ENCODE data around the gene ASCC1. TPM values are rescaled to one million over a fixed set of nuclear protein-coding genes. Genes with fewer than 3 reads are reported as not detected.

ASCC1 gene
- polyA plus RNA-seq, 1 donor (not counting 4 experiments of a cell fraction or from before 2014, with no cell fraction given), result 32.9 TPM

DNA sequence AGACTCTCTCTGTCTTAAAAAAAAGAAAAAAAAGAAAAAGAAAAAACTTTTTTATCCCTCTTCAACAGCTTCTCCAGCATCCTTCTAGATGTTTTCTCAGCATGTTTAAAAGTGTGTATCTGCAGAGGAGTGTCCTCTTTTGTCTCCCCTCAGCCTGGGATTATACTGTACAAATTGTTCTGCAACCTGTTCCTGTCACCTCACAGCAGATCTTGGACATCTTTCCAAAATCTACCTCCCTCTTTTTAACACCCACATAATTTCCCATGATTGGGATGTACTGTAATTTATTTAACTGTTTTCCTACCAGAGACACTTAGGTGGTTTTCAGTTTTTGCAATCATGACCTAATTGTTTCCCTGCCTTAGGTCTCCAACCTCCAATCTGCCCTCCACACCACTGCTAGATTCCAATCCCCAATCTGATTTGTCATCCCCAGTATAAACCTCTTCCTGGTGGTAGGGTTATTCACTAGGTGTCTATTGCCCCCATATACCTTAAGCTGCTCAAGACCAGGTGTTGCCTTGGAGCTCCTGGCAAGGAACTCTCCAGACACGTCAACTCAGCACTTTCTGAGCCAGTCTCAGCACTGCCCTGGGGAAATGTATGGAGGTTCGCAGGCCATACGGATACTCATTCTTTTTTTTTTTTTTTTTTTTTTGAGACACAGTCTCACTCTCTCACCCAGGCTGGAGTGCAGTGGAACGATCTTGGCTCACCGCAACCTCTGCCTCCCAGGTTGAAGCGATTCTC lies 40.1 kb upstream of the ASCC1 start:
- H3K9me1 ChIP-seq (ENCODE audit: control insufficient read depth, extremely low read depth, insufficient read depth, low read length), result peaks cover 2% of the 10 kb centered on the region
- FAIRE-seq (no peak), DNase-seq (ENCODE audit: low read depth, low spot score) (peak; percentile 46)
- H3K9me3 ChIP-seq (ENCODE audit: control insufficient read depth, low read depth, low read length), result no peaks in the 10 kb centered on the region
- H3K4me2 ChIP-seq (ENCODE audit: control insufficient read depth, extremely low read depth, insufficient read depth, low read depth, low read length), result no peak overlapping the region
- H3K27me3 ChIP-seq (ENCODE audit: control insufficient read depth, extremely low read depth, insufficient read depth, low read length), result no peaks in the 10 kb centered on the region
- no peak overlapping the region for H3K9ac ChIP-seq (ENCODE audit: control insufficient read depth, extremely low read depth, insufficient read depth, low read length)
- H3K4me1 ChIP-seq (ENCODE audit: control insufficient read depth, extremely low read depth, insufficient read depth, low read length), result peaks cover 38% of the 10 kb centered on the region
- no peak for TF ChIP-seq EZH2 (IDR thresholded peaks at IDR 0.05; ENCODE audit: low read length)
- TF ChIP-seq, protein P1, sequence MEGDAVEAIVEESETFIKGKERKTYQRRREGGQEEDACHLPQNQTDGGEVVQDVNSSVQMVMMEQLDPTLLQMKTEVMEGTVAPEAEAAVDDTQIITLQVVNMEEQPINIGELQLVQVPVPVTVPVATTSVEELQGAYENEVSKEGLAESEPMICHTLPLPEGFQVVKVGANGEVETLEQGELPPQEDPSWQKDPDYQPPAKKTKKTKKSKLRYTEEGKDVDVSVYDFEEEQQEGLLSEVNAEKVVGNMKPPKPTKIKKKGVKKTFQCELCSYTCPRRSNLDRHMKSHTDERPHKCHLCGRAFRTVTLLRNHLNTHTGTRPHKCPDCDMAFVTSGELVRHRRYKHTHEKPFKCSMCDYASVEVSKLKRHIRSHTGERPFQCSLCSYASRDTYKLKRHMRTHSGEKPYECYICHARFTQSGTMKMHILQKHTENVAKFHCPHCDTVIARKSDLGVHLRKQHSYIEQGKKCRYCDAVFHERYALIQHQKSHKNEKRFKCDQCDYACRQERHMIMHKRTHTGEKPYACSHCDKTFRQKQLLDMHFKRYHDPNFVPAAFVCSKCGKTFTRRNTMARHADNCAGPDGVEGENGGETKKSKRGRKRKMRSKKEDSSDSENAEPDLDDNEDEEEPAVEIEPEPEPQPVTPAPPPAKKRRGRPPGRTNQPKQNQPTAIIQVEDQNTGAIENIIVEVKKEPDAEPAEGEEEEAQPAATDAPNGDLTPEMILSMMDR (optimal IDR thresholded peaks at IDR 0.05 in 1 of 3, IDR thresholded peaks at IDR 0.05 in 1 of 3, conservative IDR thresholded peaks at IDR 0.05 in 1 of 3; ENCODE audit: extremely low read depth in 1 of 3, insufficient read depth in 2 of 3, low read length in 3 of 3), result no peak
- peak overlapping the region; percentile 78 for H3K27ac ChIP-seq (ENCODE audit: control insufficient read depth, insufficient read depth, low read length)
- no peaks in the 10 kb centered on the region for H4K20me1 ChIP-seq (ENCODE audit: control insufficient read depth, extremely low read depth, insufficient read depth, low read length)
- no peak overlapping the region for H2AFZ ChIP-seq (ENCODE audit: control insufficient read depth, low read length)
- H3K36me3 ChIP-seq (ENCODE audit: control insufficient read depth in 2 of 2, extremely low read depth in 1 of 2, insufficient read depth in 2 of 2, low read length in 2 of 2), result no peaks in the 10 kb centered on the region
- dilution Hi-C loops (cut with MboI; ENCODE audit: extremely low pct_ligation_motif_present, low sequenced_read_pairs), result no loop called here
- H3K79me2 ChIP-seq (ENCODE audit: control insufficient read depth, insufficient read depth, low read length), result no peaks in the 10 kb centered on the region
- no peak overlapping the region for H3K4me3 ChIP-seq (ENCODE audit: control insufficient read depth in 2 of 3, extremely low read depth in 1 of 3, insufficient read depth in 2 of 3, low read depth in 1 of 3, low read length in 3 of 3)

DNA sequence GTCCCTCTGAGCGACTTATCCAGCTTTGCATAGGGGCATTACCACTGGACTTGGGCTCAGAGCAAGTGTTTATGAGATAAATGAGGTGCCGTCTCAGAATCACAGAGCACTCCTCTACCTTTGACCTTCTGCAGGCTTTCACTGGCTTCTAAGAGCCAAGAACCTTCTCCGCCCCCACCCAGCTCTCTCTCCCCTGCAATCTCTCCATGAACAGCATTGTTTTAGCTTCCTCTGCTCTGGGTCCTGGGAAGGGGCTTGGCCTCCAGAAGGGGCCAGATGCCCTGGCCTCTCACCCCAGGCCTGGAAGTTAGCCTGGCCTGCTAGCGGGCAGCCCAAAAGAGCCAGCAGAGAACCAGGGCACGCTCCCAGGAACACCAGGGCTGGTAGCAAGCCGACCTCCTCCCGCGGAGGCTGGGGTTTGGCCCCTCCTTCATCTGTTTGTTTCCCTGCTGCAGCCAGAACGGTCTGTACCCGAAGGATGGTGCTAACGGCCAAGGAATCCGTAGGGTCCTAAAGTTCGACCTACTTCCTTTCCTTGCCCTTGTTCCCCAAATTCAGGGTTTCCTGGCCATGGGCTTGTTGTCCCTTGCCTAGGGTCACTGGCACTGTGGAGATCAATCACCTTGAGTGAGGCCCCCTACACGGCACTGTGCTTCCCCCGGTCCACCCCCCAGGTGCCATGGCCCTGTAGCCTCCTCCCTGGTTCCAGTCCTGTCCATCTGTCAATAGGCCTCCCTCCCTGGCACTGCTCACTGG lies 38.9 kb upstream of the ASCC1 start:
- no peak for TF ChIP-seq EZH2 (IDR thresholded peaks at IDR 0.05; ENCODE audit: low read length)
- TF ChIP-seq, protein P1 (optimal IDR thresholded peaks at IDR 0.05 in 1 of 3, IDR thresholded peaks at IDR 0.05 in 1 of 3, conservative IDR thresholded peaks at IDR 0.05 in 1 of 3; ENCODE audit: extremely low read depth in 1 of 3, insufficient read depth in 2 of 3, low read length in 3 of 3), result peak in 2 of 3 experiments; percentile 12 to 57
- Histone ChIP-seq H3K9ac (ENCODE audit: control insufficient read depth, extremely low read depth, insufficient read depth, low read length) (peak overlapping the region; percentile 70), H3K4me3 (ENCODE audit: control insufficient read depth in 2 of 3, extremely low read depth in 1 of 3, insufficient read depth in 2 of 3, low read depth in 1 of 3, low read length in 3 of 3) (peak overlapping the region in 2 of 3 experiments; percentile 13 to 19), H3K9me1 (ENCODE audit: control insufficient read depth, extremely low read depth, insufficient read depth, low read length) (peaks cover 1% of the 10 kb centered on the region), H4K20me1 (ENCODE audit: control insufficient read depth, extremely low read depth, insufficient read depth, low read length) (no peaks in the 10 kb centered on the region), H3K27ac (ENCODE audit: control insufficient read depth, insufficient read depth, low read length) (peak overlapping the region; percentile 78), H3K27me3 (ENCODE audit: control insufficient read depth, extremely low read depth, insufficient read depth, low read length) (no peaks in the 10 kb centered on the region), H3K79me2 (ENCODE audit: control insufficient read depth, insufficient read depth, low read length) (no peaks in the 10 kb centered on the region), H3K36me3 (ENCODE audit: control insufficient read depth in 2 of 2, extremely low read depth in 1 of 2, insufficient read depth in 2 of 2, low read length in 2 of 2) (no peaks in the 10 kb centered on the region), H3K4me1 (ENCODE audit: control insufficient read depth, extremely low read depth, insufficient read depth, low read length) (peaks cover 33% of the 10 kb centered on the region), H3K9me3 (ENCODE audit: control insufficient read depth, low read depth, low read length) (no peaks in the 10 kb centered on the region), H2AFZ (ENCODE audit: control insufficient read depth, low read length) (peak overlapping the region; percentile 77), H3K4me2 (ENCODE audit: control insufficient read depth, extremely low read depth, insufficient read depth, low read depth, low read length) (peak overlapping the region; percentile 69)
- dilution Hi-C loops (cut with MboI; ENCODE audit: extremely low pct_ligation_motif_present, low sequenced_read_pairs), result no loop called here
- FAIRE-seq (peak; percentile 72), DNase-seq (ENCODE audit: low read depth, low spot score) (no peak)

Measured in keratinocyte (primary cell).